ENCODE measurements around the gene CASP6.

CASP6 gene

DNA sequence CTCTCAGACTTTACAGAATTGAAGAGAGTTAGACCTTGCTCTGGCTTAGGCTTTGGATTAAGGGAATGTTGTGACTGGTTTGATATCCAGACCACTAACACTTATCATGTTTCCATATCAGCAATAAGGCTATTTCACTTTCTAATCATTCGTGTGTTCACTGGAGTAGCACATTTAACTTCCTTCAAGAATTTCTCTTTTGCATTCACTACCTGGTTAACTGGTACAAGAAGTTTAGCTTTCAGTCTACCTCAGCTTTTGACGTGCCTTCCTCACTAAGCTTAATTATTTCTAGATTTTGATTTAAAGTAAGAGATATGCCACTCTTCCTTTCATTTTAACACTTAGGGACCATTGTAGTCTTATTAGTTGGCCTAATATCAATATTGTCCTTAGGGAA lies 62.6 kb downstream of the CASP6 start:
- no peak for TF ChIP-seq CTCF (conservative IDR thresholded peaks at IDR 0.05; ENCODE audit: low read depth, low read length)
- no peak overlapping the region for H3K4me3 ChIP-seq (ENCODE audit: low read length)
- DNase-seq (ENCODE audit: low read depth): no peak
